H9 (cell line): ENCODE results near the gene UBE2N. TPM values are rescaled to one million over a fixed set of nuclear protein-coding genes. Genes with fewer than 3 reads are reported as not detected.

ENCODE experiments used
- DNase-seq: peaks from one replicate; pipeline ENCODE4 v3.0.0-alpha.2; 2017
- H2AFZ ChIP-seq: one replicate; pipeline ENCODE4 v1.6.1; 2013; ENCODE audit warnings: mild to moderate bottlenecking, low read length, control low read depth, moderate library complexity
- H2AK5ac ChIP-seq: 2 replicates; pipeline ENCODE4 v1.6.1; 2013; ENCODE audit warnings: low read length, control low read depth, mixed read lengths; ENCODE audit not compliant: insufficient read length
- H2BK120ac ChIP-seq: one replicate; pipeline ENCODE4 v1.6.1; 2013; ENCODE audit warnings: low read depth, mild to moderate bottlenecking, low read length, control low read depth, inconsistent platforms; ENCODE audit not compliant: poor library complexity, severe bottlenecking
- H2BK12ac ChIP-seq: 2 replicates; pipeline ENCODE4 v1.6.1; 2013; ENCODE audit warnings: low read length, control low read depth, mixed read lengths, low read depth; ENCODE audit not compliant: insufficient read length
- H2BK15ac ChIP-seq: 2 replicates; pipeline ENCODE4 v1.6.1; 2013; ENCODE audit warnings: low read depth, low read length, control low read depth
- H2BK20ac ChIP-seq: one replicate; pipeline ENCODE4 v1.6.1; 2013; ENCODE audit warnings: low read depth, mild to moderate bottlenecking, low read length, control low read depth, inconsistent platforms; ENCODE audit not compliant: poor library complexity, severe bottlenecking
- H2BK5ac ChIP-seq: 2 replicates; pipeline ENCODE4 v1.6.1; 2013; ENCODE audit warnings: low read length, control low read depth, mixed read lengths; ENCODE audit not compliant: insufficient read length
- H3K14ac ChIP-seq: 2 replicates; pipeline ENCODE4 v1.6.1; 2013; ENCODE audit warnings: low read length, control low read depth; ENCODE audit not compliant: insufficient read depth
- H3K18ac ChIP-seq: 2 replicates; pipeline ENCODE4 v1.6.1; 2013; ENCODE audit warnings: low read depth, mild to moderate bottlenecking, mixed read lengths, low read length, control low read depth; ENCODE audit not compliant: insufficient read length
- H3K23ac ChIP-seq: 2 replicates; pipeline ENCODE4 v1.6.1; 2013; ENCODE audit warnings: low read length, control low read depth, mixed read lengths, low read depth; ENCODE audit not compliant: insufficient read length
- H3K23me2 ChIP-seq: 2 replicates; pipeline ENCODE4 v1.6.1; 2013; ENCODE audit warnings: low read depth, mild to moderate bottlenecking, mixed read lengths, low read length, control low read depth; ENCODE audit not compliant: insufficient read length, poor library complexity, severe bottlenecking
- H3K27ac ChIP-seq: 2 replicates; pipeline ENCODE4 v1.5.1; 2013; ENCODE audit warnings: low read length, control low read depth, mixed read lengths, low read depth; ENCODE audit not compliant: insufficient read length
- H3K27me3 ChIP-seq: 2 replicates; pipeline ENCODE4 v1.6.1; 2013; ENCODE audit warnings: low read length, control low read depth, inconsistent platforms; ENCODE audit not compliant: insufficient read depth
- H3K4ac ChIP-seq: 2 replicates; pipeline ENCODE4 v1.6.1; 2013; ENCODE audit warnings: low read depth, mild to moderate bottlenecking, control low read depth, inconsistent platforms, low read length, moderate library complexity
- H3K4me1 ChIP-seq: 2 replicates; pipeline ENCODE4 v1.6.1; 2013; ENCODE audit warnings: low read length, control low read depth, inconsistent platforms; ENCODE audit not compliant: insufficient read depth
- H3K4me2 ChIP-seq: 2 replicates; pipeline ENCODE4 v1.6.1; 2013; ENCODE audit warnings: low read length, control low read depth, mixed read lengths; ENCODE audit not compliant: insufficient read length, insufficient read depth
- H3K56ac ChIP-seq: 2 replicates; pipeline ENCODE4 v1.6.1; 2013; ENCODE audit warnings: low read depth, mild to moderate bottlenecking, mixed read lengths, low read length, control low read depth; ENCODE audit not compliant: insufficient read length
- H3K79me1 ChIP-seq: 2 replicates; pipeline ENCODE4 v1.6.1; 2013; ENCODE audit warnings: low read depth, mild to moderate bottlenecking, moderate library complexity, low read length, control low read depth, inconsistent platforms; ENCODE audit not compliant: insufficient read depth, poor library complexity, severe bottlenecking
- H3K79me2 ChIP-seq: 2 replicates; pipeline ENCODE4 v1.6.1; 2013; ENCODE audit warnings: low read length, control low read depth, inconsistent platforms; ENCODE audit not compliant: insufficient read depth
- H3K9ac ChIP-seq: 2 replicates; pipeline ENCODE4 v1.6.1; 2013; ENCODE audit warnings: low read length, control low read depth, mixed read lengths; ENCODE audit not compliant: insufficient read length; ENCODE audit errors: extremely low read depth
- H3K9me3 ChIP-seq: one replicate; pipeline ENCODE4 v1.6.1; 2013; ENCODE audit warnings: low read depth, low read length, inconsistent platforms; ENCODE audit not compliant: control insufficient read depth
- H3T11ph ChIP-seq: one replicate; pipeline ENCODE4 v1.6.1; 2013; ENCODE audit warnings: mild to moderate bottlenecking, low read length, control low read depth, inconsistent platforms
- H4K20me1 ChIP-seq: one replicate; pipeline ENCODE4 v1.6.1; 2013; ENCODE audit not compliant: control insufficient read depth, insufficient read length, insufficient read depth
- H4K5ac ChIP-seq: 2 replicates; pipeline ENCODE4 v1.6.1; 2013; ENCODE audit warnings: low read depth, mild to moderate bottlenecking, mixed read lengths, low read length, control low read depth; ENCODE audit not compliant: insufficient read length
- H4K8ac ChIP-seq: replicated peaks from 2 replicates; pipeline ENCODE4 v1.6.1; 2013; ENCODE audit warnings: low read length, control low read depth, mixed read lengths, low read depth; ENCODE audit not compliant: insufficient read length
- H4K91ac ChIP-seq: 2 replicates; pipeline ENCODE4 v1.6.1; 2013; ENCODE audit warnings: low read depth, mild to moderate bottlenecking, moderate library complexity, mixed read lengths, low read length, control low read depth; ENCODE audit not compliant: insufficient read length
- H3K27ac Mint-ChIP-seq, 3 experiments: 2 replicates in 2 of 3; 3 replicates in 1 of 3; pipeline ENCODE4 v1.8.0; 2020 to 2021; ENCODE audit warnings: mixed read lengths in 3 of 3, mild to moderate bottlenecking in 1 of 3, moderate library complexity in 1 of 3
- H3K27me3 Mint-ChIP-seq: 2 replicates; pipeline ENCODE4 v1.8.0; 2021; ENCODE audit warnings: low read depth, mild to moderate bottlenecking, moderate library complexity, mixed read lengths
- H3K36me3 Mint-ChIP-seq, 3 experiments: 2 replicates in 2 of 3; 3 replicates in 1 of 3; pipeline ENCODE4 v1.8.0; 2020 to 2021; ENCODE audit warnings: low read depth in 3 of 3, mixed read lengths in 3 of 3; ENCODE audit not compliant: insufficient read depth in 1 of 3
- H3K4me1 Mint-ChIP-seq, 2 experiments: 2 replicates each; pipeline ENCODE4 v1.8.0; 2020; ENCODE audit warnings: mixed read lengths in 2 of 2
- H3K4me3 Mint-ChIP-seq, 2 experiments: 2 replicates in 1 of 2; 3 replicates in 1 of 2; pipeline ENCODE4 v1.8.0; 2020 to 2021; ENCODE audit warnings: mild to moderate bottlenecking in 2 of 2, mixed read lengths in 2 of 2, moderate library complexity in 1 of 2
- H3K9me3 Mint-ChIP-seq, 2 experiments: 2 replicates in 1 of 2; 3 replicates in 1 of 2; pipeline ENCODE4 v1.8.0; 2020; ENCODE audit warnings: mild to moderate bottlenecking in 2 of 2, mixed read lengths in 2 of 2, moderate library complexity in 1 of 2
- CTCF ChIP-seq: fragments of 200-600 bp; sonication (generic); conservative IDR thresholded peaks from 3 replicates; pipeline ENCODE4 v1.8.0; 2021; ENCODE audit warnings: antibody characterized with exemption, mild to moderate bottlenecking
- WGBS: extraction: QIAGEN DNeasy Blood & Tissue Kit; methylation state at CpG from one replicate; pipeline ENCODE4 v1.1.7; 2013; ENCODE audit warnings: missing lambda C conversion rate, low lambda C conversion rate, mixed read lengths; ENCODE audit not compliant: insufficient read length; ENCODE audit errors: extremely low coverage; 5-methylcytosine and 5-hydroxymethylcytosine counted together
- total RNA-seq: library from RNA; stranded (reverse); gene quantifications from 2 replicates; pipeline ENCODE4 v1.2.1, GENCODE V29; 2021

UBE2N gene
- total RNA-seq, 1 experiment from 2014 or later: 192 TPM

GRCh38 chr12:93449277-93449676, 7.5 kb upstream of the UBE2N start:
- H3K23ac ChIP-seq: no peak overlapping the region

More at GRCh38 chr12:93449277-93449676, 7.5 kb upstream of the UBE2N start:
- no CpG with 5 or more reads among the region's 1 CpG for WGBS
- Histone ChIP-seq H4K5ac (no peak overlapping the region), H3K18ac (no peak overlapping the region), H3K56ac (no peak overlapping the region), H3K9ac (no peak overlapping the region), H3K27ac (no peak overlapping the region), H2AK5ac (no peak overlapping the region), H3K4ac (no peak overlapping the region), H3K79me1 (no peaks in the 10 kb centered on the region), H3K23me2 (no peaks in the 10 kb centered on the region), H4K91ac (no peak overlapping the region), H2BK15ac (no peak overlapping the region), H2BK20ac (no peak overlapping the region), H2BK12ac (no peak overlapping the region), H3K79me2 (no peaks in the 10 kb centered on the region), H2AFZ (no peak overlapping the region), H2BK5ac (no peak overlapping the region), H3K27me3 (no peaks in the 10 kb centered on the region), H3T11ph (no peak overlapping the region), H3K4me1 (no peaks in the 10 kb centered on the region), H3K4me2 (no peak overlapping the region), H2BK120ac (no peak overlapping the region), H4K8ac (no peak overlapping the region), H4K20me1 (no peaks in the 10 kb centered on the region), H3K14ac (no peak overlapping the region), H3K9me3 (no peaks in the 10 kb centered on the region)
- Mint-ChIP-seq H3K9me3 (peaks cover 0 to 3% of the 10 kb centered on the region in 2 experiments; a peak in 2 of 5 replicates), H3K4me3 (no peak overlapping the region), H3K27ac (no peak overlapping the region), H3K36me3 (no peaks in the 10 kb centered on the region; a peak in 1 of 7 replicates), H3K27me3 (peaks cover 1% of the 10 kb centered on the region), H3K4me1 (0 out of 4 replicates have a peak, but pooled peaks cover 0 to 3% of the 10 kb centered on the region in 2 experiments)
- DNase-seq: no peak
- TF ChIP-seq CTCF: no peak
